Skeletal muscle cell (primary cell): Measurements from ENCODE around the gene GLRX.
"Not testable (repeated sequence)": the region's sequence is repeated elsewhere in the genome, so short reads cannot be mapped to it uniquely, and the experiment has no call there.

Experiments used
- DNase-seq: peaks from one replicate; pipeline ENCODE4 v3.0.0-alpha.2; 2010; ENCODE audit warnings: low read depth
- H3K4me3 ChIP-seq: 2 replicates; pipeline ENCODE4 v1.5.1; 2011; ENCODE audit warnings: low read depth, mild to moderate bottlenecking, control low read depth, low read length, moderate library complexity

GLRX gene

GRCh38 chr5:95856501-95856981, 34.0 kb upstream of the GLRX start:
- DNase-seq, result no peak

GRCh38 chr5:95853490-95853889, 31.0 kb upstream of the GLRX start:
- no peak overlapping the region for H3K4me3 ChIP-seq
- no peak for DNase-seq

More at GRCh38 chr5:95856501-95856981, 34.0 kb upstream of the GLRX start:
- no peak overlapping the region for H3K4me3 ChIP-seq

GRCh38 chr5:95852567-95852966, 30.0 kb upstream of the GLRX start:
- no peak for DNase-seq
- H3K4me3 ChIP-seq, result no peak overlapping the region

DNA sequence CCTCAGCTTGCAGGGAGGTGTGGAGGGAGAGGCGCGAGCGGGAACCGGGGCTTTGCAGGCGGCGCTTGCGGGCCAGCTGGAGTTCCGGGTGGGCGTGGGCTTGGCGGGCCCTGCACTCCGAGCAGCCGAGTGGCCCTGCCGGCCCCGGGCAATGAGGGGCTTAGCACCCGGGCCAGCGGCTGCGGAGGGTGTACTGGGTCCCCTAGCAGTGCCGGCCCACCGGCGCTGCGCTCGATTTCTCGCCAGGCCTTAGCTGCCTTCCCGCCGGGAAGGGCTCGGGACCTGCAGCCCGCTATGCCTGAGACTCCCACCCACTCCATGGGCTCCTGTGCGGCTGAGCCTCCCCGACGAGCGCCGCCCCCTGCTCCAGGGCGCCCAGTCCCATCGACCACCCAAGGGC, 28.6 kb upstream of the GLRX start:
- H3K4me3 ChIP-seq, DNase-seq: not testable (repeated sequence)

DNA sequence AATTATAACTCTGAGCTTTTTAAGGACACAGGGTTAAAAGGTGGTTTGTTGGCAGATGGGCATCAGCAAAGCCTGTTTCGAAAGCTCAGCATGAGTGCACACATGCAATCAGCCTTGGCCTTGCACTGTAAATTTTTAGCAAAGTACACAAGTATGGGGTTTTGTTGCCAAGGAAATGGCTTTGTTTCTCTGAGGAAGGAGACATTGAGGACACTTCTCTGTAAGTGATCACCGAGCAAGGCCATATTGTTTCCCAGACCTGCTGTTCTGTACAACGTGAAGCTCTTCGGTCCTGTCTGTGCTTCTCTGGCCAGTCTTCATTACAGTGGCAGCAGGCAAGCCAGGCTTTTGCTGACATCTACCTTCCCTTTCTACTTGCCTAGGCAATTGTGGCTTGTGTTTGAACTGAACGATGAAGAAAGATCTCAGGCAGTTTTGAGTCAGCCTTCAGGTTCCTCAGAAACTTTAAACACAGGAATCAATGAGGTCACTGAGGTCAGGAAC, 27.9 kb upstream of the GLRX start:
- no peak overlapping the region for H3K4me3 ChIP-seq
- DNase-seq, result no peak

GRCh38 chr5:95848701-95849100, 26.2 kb upstream of the GLRX start:
- no peak for DNase-seq
- no peak overlapping the region for H3K4me3 ChIP-seq

DNA sequence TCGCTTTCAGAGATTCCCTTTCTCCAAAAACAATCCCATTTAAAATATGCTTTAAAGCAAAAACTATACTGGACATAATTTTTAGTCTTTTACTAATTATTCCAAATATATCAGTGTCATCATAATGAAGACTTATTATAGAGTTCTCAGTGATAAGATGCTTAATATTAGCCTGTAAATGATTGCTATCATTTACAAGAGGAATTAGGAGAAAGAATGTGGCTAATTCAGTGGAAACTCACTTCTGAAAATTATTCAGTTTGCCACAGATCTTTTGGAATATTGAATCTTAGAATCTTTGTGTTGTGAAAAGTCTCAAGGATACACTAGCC, 24.7 kb upstream of the GLRX start:
- no peak for DNase-seq
- no peak overlapping the region for H3K4me3 ChIP-seq

DNA sequence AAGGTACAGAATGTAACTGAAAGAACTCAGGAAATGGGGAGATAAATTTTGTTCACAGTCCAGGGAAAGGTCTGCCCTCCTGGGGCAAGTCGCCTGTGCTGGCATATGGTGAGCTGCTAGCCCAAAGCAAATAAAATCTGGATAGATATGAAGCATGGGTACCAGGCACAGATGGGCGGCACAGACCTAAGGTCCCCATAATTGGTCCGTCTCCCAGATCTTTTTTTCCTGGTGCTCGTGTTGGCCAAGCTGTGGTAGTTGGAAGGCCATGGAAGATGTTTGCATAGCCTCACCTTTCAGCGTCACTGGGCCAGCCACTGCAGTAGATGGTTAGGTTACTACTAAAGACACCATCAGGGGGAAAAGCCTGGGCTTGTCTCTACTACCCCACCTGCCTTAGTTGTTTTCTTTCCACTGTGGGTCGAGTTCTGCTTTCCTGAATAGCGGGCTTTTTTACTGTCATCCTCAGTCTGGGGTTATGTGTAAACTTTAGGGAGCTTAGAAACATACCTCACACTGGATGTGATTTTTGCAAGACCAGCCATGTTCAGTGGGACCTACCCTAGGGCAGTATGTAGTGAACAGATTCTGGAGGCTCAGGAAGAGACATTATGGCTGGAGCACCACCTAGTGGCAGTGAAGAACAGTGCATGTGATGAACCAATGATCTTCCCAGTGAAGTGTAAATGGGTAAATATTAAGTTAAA, 24.2 kb upstream of the GLRX start:
- no peak for DNase-seq
- no peak overlapping the region for H3K4me3 ChIP-seq

DNA sequence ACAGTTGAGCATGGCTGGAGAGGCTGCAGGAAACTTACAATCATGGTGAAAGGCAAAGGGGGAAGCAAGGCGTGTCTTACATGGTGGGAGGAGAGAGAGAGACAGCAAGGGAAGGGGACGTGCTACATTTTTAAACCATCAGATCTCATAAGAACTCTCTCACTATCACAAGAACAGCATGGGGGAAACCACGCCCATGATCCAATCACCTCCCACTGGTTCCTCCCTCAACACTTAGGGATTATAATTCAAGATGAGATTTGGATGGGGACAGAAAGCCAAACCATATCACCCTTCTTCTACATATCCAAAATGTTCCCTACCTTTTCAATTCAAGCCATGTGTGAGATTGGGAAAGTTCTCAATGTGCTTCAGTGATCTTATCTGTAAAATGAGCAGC, 22.9 kb upstream of the GLRX start:
- no peak overlapping the region for H3K4me3 ChIP-seq
- no peak for DNase-seq

GRCh38 chr5:95843733-95844223, 21.3 kb upstream of the GLRX start:
- no peak overlapping the region for H3K4me3 ChIP-seq
- no peak for DNase-seq

GRCh38 chr5:95842854-95843544, 20.5 kb upstream of the GLRX start:
- no peak overlapping the region for H3K4me3 ChIP-seq
- DNase-seq, result no peak

DNA sequence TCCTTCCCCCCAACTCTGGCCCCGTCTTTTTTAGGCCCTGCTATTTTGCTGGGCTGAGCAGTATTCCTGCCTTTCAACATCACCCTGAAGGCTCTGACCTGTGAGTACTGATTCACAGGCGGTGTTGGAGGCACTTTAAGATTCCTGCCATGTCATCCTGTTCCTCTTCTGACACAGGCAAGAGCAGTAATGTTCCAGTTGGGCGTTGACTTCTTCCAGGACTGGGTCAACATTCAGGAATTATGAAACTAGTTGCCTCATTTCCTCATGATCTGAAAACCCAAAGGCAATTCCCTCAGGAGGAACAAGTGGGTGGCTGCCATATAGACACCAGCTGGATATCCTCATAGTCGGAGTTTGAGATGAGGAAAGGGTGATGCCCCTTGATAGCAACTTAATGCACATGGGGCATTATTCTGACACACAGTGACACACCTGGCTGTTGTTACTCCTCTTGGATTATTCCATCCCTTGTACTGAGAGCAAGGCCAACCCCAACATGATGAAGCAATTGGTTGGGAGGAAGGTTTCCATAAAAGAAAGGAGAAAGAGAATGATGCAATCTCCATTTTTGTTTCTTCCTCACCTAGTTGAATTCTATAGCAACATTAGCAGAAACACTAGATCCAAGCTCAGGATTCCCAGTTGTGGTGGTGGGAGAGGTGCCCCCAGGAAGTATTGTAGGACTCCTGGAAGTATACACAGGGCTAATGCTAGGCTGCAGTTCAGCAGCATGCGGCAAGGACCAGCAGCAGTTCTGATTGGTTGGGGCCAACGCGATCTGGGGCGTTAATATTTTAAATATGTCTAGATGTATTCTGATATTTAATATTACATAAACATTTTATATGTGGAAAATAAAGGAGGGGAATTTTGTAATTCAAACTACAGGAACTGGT, 19.6 kb upstream of the GLRX start:
- peak; percentile 83 for DNase-seq
- no peak overlapping the region for H3K4me3 ChIP-seq

DNA sequence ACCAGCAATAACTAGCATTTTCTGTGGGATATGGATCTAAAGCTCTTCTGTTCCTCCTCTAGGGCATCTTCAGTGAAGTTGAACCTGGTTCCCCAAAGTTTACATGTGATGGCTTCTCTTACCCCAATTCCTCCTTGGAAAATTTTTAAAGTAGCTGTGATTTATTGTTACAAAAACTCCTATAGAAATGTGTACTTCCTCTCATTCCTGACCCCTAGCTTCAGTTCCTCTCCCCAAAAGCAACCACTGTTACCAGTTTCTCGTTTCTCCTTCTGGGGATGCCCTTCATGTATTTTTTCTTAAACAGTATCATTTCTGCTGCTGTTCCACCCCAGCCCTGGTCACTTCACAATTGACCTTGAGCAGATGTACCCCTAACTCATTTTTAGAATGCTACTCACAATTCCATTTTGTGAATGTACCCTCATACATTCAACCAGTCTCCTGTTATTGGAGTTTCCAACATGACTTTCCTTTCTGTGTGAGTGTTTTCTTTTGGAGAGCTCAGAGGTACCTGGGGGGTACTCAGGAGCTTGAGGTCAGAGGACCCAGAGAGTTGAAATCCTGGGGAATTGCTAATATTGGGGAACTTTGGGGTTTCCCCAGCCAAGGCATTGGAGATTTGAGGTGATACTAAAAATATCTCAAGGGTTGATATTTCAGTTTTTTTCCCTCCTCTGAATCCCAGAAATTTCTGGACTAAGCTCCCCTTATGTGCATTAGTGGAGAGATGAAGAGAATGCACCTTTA, 18.6 kb upstream of the GLRX start:
- H3K4me3 ChIP-seq, result no peak overlapping the region
- no peak for DNase-seq

DNA sequence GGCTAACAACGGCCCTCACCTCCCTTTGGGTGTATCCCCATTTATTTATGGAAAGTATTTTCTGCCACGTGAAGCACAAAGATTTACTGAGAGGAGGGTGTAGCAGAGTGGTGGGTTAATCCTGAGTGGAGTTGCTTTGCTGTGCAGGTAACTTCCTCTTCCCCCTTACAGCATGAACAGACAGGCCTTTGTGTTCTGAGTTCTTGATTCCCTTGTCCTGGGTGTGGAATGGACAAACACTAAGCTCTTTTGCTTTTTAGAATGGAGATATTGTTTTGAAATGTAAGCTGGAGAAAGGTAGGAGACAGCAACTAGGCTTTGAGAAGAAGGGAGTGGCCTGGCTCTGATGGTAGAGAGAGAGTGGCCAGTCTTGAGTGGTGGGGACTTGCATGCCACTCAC, 17.1 kb upstream of the GLRX start:
- H3K4me3 ChIP-seq, result no peak overlapping the region
- no peak for DNase-seq

DNA sequence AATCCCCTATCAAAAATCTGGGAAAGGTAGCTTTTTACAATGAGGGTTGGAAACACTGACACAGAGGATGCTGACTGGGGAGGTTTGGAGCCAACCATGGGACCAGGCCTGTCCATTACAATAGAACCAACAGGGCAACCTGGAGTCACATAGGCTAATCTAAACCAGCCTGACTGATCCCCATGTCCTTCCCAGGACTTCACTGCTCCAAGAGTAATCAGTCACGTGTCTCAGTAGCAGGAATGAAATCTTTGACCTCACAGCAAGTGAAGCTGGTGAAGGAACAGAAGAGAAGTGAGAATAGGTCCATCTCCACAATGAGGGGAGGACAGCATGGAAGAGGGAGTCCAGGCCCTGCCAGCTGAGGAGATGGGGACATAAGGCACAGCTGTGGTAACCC, 16.0 kb upstream of the GLRX start:
- no peak for DNase-seq
- no peak overlapping the region for H3K4me3 ChIP-seq

DNA sequence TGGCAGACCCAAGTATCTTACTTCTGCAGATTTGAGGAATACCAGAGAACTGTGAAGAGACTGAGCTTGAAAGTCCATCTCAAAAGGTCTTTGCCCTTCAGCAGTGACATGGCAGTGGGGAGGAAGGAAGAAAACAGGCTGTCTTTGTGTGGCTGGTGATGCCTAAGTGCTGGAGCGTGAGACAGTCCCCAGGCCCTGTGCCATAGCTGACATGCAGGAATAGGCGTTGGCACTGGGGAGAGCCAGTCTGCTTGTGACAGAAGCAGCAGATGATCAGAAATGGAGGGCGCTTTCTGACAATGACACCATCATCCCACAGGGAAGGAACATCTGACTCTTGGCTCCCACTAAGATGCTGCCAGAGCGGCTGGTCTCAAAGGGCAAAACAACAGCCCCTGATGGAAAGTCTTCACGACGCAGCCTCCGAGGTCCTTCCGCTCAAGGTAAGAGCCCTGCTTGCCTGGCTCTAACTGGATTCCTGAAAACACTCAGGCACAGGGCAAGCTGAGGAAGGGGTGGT, 15.5 kb upstream of the GLRX start:
- H3K4me3 ChIP-seq, result no peak overlapping the region
- DNase-seq, result no peak

GRCh38 chr5:95837492-95837891, 15.0 kb upstream of the GLRX start:
- no peak for DNase-seq
- H3K4me3 ChIP-seq, result no peak overlapping the region

DNA sequence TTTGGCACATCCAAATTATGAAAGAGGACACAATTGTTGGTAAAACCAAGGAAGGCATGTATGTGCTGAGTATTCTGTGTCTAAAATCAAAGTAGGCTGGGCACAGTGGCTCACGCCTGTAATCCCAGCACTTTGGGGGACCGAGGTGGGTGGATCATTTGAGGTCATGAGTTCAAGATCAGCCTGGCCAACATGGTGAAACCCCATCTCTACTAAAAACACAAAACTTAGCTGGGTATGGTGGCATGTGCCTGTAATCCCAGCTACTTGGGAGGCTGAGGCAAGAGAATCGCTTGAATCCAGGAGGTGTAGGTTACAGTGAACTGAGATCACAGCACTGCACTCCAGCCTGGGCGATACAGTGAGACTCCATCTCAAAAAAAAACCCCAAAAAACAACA, 14.4 kb upstream of the GLRX start:
- not testable (repeated sequence) for DNase-seq, H3K4me3 ChIP-seq

GRCh38 chr5:95836544-95836943, 14.0 kb upstream of the GLRX start:
- no peak for DNase-seq
- no peak overlapping the region for H3K4me3 ChIP-seq
